Prostate gland (tissue), 2 donors: ENCODE measurements around the gene OLA1.

Experiments
- CTCF ChIP-seq, 4 experiments: fragments of 200-600 bp in 2 of 4; fragments of 450-650 bp in 2 of 4; sonication (generic) in 2 of 4; IDR thresholded peaks; 1 replicate in 3 of 4; 2 replicates in 1 of 4; pipeline ENCODE4 v1.5.1; 2016 to 2019; ENCODE audit warnings: antibody characterized with exemption in 4 of 4, mild to moderate bottlenecking in 2 of 4, moderate library complexity in 2 of 4
- POLR2A ChIP-seq: fragments of 450-650 bp; IDR thresholded peaks from one replicate; pipeline ENCODE4 v1.6.1; 2016; ENCODE audit warnings: antibody characterized with exemption, mild to moderate bottlenecking
- POLR2AphosphoS5 ChIP-seq: sonication (generic); formaldehyde crosslinking; IDR thresholded peaks from one replicate; pipeline ENCODE4 v1.6.1; 2017; ENCODE audit warnings: antibody characterized with exemption

GRCh38 chr2:174282441-174282840 is 34.1 kb upstream of the OLA1 start:
- TF ChIP-seq CTCF (IDR thresholded peaks at IDR 0.05) = no peak
- no peak for TF ChIP-seq POLR2A
- no peak for TF ChIP-seq POLR2AphosphoS5
